WTC11 (cell line): ENCODE results near the gene GNA12. TPM values are rescaled to one million over a fixed set of nuclear protein-coding genes. Genes with fewer than 3 reads are reported as not detected.

ENCODE experiments used
- ATAC-seq: fragments of 200-7000 bp; cut with Tn5 transposase; 2 replicates; pipeline ENCODE4 v1.10.0; 2021; ENCODE audit warnings: mild to moderate bottlenecking, moderate library complexity
- CTCF ChIA-PET: fragments of 300-600 bp; sonication (Branson Sonifier 250); formaldehyde crosslinking; loops from one replicate; lab custom pipeline; 2021; ENCODE audit warnings: antibody characterized with exemption; lab: Charles Lee
- POLR2A ChIA-PET: fragments of 350-600 bp; sonication (Branson Sonifier 250); formaldehyde crosslinking; loops from one replicate; lab custom pipeline; 2021; ENCODE audit warnings: antibody characterized with exemption; lab: Charles Lee
- DNase-seq: peaks from one replicate; pipeline ENCODE4 v3.0.0; 2021; ENCODE audit warnings: low spot score
- H3K27ac Mint-ChIP-seq: 2 replicates; pipeline ENCODE4 v1.8.0; 2021; ENCODE audit warnings: mixed read lengths
- H3K27me3 Mint-ChIP-seq: 2 replicates; pipeline ENCODE4 v1.8.0; 2021; ENCODE audit warnings: low read depth, mild to moderate bottlenecking, moderate library complexity, mixed read lengths
- H3K36me3 Mint-ChIP-seq: 2 replicates; pipeline ENCODE4 v1.8.0; 2021; ENCODE audit warnings: mixed read lengths
- H3K4me1 Mint-ChIP-seq: 2 replicates; pipeline ENCODE4 v1.8.0; 2022; ENCODE audit warnings: mixed read lengths
- H3K4me3 Mint-ChIP-seq: 2 replicates; pipeline ENCODE4 v1.8.0; 2021; ENCODE audit warnings: mild to moderate bottlenecking, moderate library complexity, mixed read lengths
- H3K9me3 Mint-ChIP-seq: 2 replicates; pipeline ENCODE4 v1.8.0; 2021; ENCODE audit warnings: mixed read lengths
- ARID4B ChIP-seq: sonication (generic); formaldehyde crosslinking; IDR thresholded peaks from 2 replicates; pipeline ENCODE4 v1.8.0; 2023; ENCODE audit warnings: missing genetic modification reagents, mild to moderate bottlenecking, borderline replicate concordance
- CBFB ChIP-seq: sonication (generic); formaldehyde crosslinking; IDR thresholded peaks from 2 replicates; pipeline ENCODE4 v1.8.1; 2022; ENCODE audit warnings: mild to moderate bottlenecking, low read depth, missing genetic modification reagents
- CTCF ChIP-seq: fragments of 200-600 bp; IDR thresholded peaks from 2 replicates; pipeline ENCODE4 v1.8.0; 2022; ENCODE audit warnings: antibody characterized with exemption
- ELF4 ChIP-seq: sonication (generic); formaldehyde crosslinking; IDR thresholded peaks from 2 replicates; pipeline ENCODE4 v1.8.1; 2022; ENCODE audit warnings: low read depth, mild to moderate bottlenecking, moderate library complexity, missing genetic modification reagents
- ERG ChIP-seq: fragments of 250-450 bp; sonication (Bioruptor Pico); IDR thresholded peaks from 2 replicates; pipeline ENCODE4 v1.8.0; 2021; ENCODE audit warnings: mild to moderate bottlenecking
- TP53 ChIP-seq: sonication (generic); formaldehyde crosslinking; IDR thresholded peaks from 2 replicates; pipeline ENCODE4 v1.8.1; 2023; ENCODE audit warnings: mild to moderate bottlenecking, missing genetic modification reagents
- ZNF121 ChIP-seq: sonication (generic); formaldehyde crosslinking; IDR thresholded peaks from 2 replicates; pipeline ENCODE4 v1.8.0; 2023; ENCODE audit warnings: missing genetic modification reagents
- ZNF263 ChIP-seq: sonication (generic); formaldehyde crosslinking; IDR thresholded peaks from 2 replicates; pipeline ENCODE4 v1.8.1; 2022; ENCODE audit warnings: low read depth, mild to moderate bottlenecking, moderate library complexity, missing genetic modification reagents
- ZNF281 ChIP-seq: sonication (generic); formaldehyde crosslinking; IDR thresholded peaks from 2 replicates; pipeline ENCODE4 v1.8.0; 2023; ENCODE audit warnings: mild to moderate bottlenecking, missing genetic modification reagents
- ZNF425 ChIP-seq: fragments of 250-450 bp; sonication (Bioruptor Pico); conservative IDR thresholded peaks from 2 replicates; pipeline ENCODE4 v1.9.0; 2021; ENCODE audit warnings: mild to moderate bottlenecking
- ZNF671 ChIP-seq: fragments of 250-450 bp; sonication (Bioruptor Pico); IDR thresholded peaks from 2 replicates; pipeline ENCODE4 v1.8.0; 2021; ENCODE audit warnings: mild to moderate bottlenecking
- total RNA-seq: library from RNA; stranded (reverse); gene quantifications from 3 replicates; pipeline ENCODE4 v1.2.3, GENCODE V29; 2021
- TF ChIP-seq, protein P1 (sequence below): sonication (generic); formaldehyde crosslinking; IDR thresholded peaks from 2 replicates; pipeline ENCODE4 v1.8.1; 2023; ENCODE audit warnings: mild to moderate bottlenecking, missing genetic modification reagents, moderate library complexity
- TF ChIP-seq, protein P2 (sequence below): fragments of 250-450 bp; sonication (Bioruptor Pico); IDR thresholded peaks from 2 replicates; pipeline ENCODE4 v2.1.2; 2022; ENCODE audit warnings: mild to moderate bottlenecking, moderate library complexity
- TF ChIP-seq, protein P3 (sequence below): sonication (generic); formaldehyde crosslinking; conservative IDR thresholded peaks from 2 replicates; pipeline ENCODE4 v1.8.1; 2022; ENCODE audit warnings: mild to moderate bottlenecking, missing genetic modification reagents
- TF ChIP-seq, protein P4 (sequence below): sonication (generic); formaldehyde crosslinking; IDR thresholded peaks from 2 replicates; pipeline ENCODE4 v1.8.0; 2022; ENCODE audit warnings: mild to moderate bottlenecking, missing genetic modification reagents

The GNA12 gene
- total RNA-seq, 1 experiment from 2014 or later, result 99.6 TPM

DNA sequence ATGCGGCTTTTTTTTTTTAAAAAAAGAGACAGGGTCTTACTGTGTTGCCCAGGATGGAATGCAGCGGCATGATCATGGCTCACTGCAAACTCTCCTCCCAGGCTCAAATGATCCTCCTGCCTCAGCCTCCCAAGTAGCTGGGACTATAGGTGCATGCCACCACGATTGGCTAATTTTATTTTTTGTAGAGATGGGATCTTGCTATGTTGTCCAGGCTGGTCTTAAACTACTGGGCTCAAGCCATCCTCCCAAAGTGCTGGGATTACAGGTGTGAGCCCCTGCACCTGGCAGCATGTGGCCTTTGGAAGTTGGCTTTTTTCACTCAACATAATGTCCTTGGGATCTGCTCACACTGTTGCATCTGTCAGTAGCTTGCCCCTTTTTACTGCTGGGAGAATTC is 91.0 kb downstream of the GNA12 start:
- ATAC-seq (no peak), DNase-seq (no peak)
- Mint-ChIP-seq H3K9me3 (peaks cover 8% of the 10 kb centered on the region; the same call in 1 of the 2 replicates), H3K27me3 (no peaks in the 10 kb centered on the region), H3K36me3 (peaks cover 32% of the 10 kb centered on the region), H3K4me1 (peaks cover 30% of the 10 kb centered on the region), H3K4me3 (no peak overlapping the region), H3K27ac (no peak overlapping the region)
- peak; percentile 91 for TF ChIP-seq ZNF121 (CRISPR knock-in tag)
- TF ChIP-seq ZNF263 (CRISPR knock-in tag), result no peak
- ChIA-PET POLR2A (no interaction called here), CTCF (interaction anchor here (0.9 kb wide), 1 partner anchor 44 kb away, joined by 3 read pairs; no protein-coding TSS in a partner anchor)

GRCh38 chr7:2751086-2751485 is 93.0 kb downstream of the GNA12 start:
- Mint-ChIP-seq H3K27ac (peak overlapping the region; percentile 81; the same call in 1 of the 2 replicates), H3K36me3 (peaks cover 37% of the 10 kb centered on the region), H3K9me3 (peaks cover 21% of the 10 kb centered on the region), H3K27me3 (no peaks in the 10 kb centered on the region), H3K4me3 (no peak overlapping the region), H3K4me1 (peaks cover 23% of the 10 kb centered on the region)
- TF ChIP-seq, protein P1, sequence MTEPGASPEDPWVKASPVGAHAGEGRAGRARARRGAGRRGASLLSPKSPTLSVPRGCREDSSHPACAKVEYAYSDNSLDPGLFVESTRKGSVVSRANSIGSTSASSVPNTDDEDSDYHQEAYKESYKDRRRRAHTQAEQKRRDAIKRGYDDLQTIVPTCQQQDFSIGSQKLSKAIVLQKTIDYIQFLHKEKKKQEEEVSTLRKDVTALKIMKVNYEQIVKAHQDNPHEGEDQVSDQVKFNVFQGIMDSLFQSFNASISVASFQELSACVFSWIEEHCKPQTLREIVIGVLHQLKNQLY, result no peak
- TF ChIP-seq CBFB (no peak), ZNF671 (CRISPR knock-in tag) (no peak), CTCF (no peak), ERG (CRISPR knock-in tag) (no peak), ZNF281 (CRISPR knock-in tag) (no peak)
- TF ChIP-seq, protein P2, sequence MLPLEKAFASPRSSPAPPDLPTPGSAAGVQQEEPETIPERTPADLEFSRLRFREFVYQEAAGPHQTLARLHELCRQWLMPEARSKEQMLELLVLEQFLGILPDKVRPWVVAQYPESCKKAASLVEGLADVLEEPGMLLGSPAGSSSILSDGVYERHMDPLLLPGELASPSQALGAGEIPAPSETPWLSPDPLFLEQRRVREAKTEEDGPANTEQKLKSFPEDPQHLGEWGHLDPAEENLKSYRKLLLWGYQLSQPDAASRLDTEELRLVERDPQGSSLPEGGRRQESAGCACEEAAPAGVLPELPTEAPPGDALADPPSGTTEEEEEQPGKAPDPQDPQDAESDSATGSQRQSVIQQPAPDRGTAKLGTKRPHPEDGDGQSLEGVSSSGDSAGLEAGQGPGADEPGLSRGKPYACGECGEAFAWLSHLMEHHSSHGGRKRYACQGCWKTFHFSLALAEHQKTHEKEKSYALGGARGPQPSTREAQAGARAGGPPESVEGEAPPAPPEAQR (CRISPR knock-in tag), result no peak
- ATAC-seq (peak; percentile 58; the same call in 1 of the 2 replicates), DNase-seq (no peak)
- ChIA-PET CTCF (interaction anchor here (0.6 to 2.0 kb wide), 5 partner anchors 10 to 114 kb away, joined by 3 to 10 read pairs (median 5); no protein-coding TSS in a partner anchor), POLR2A (no interaction called here)

DNA sequence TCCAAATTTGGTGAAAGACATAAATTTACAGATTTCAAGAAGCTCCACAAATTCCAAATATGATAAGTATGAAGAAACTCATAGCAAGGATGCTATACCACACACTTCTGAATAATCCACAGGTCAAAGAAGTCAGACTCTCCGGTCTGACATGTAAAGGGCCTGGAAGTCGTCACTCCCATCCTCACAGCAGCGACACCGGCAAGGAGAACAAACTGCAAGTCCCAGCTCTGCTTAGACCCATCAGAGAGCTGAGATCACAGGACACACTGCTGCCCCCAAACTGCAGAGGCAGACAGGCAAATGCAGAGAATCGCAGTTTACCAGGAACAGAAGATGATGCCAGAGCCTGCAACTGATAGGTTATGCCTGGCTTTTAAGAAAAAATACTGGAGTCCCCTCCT is 94.1 kb downstream of the GNA12 start:
- peak; percentile 72 for ATAC-seq
- no peaks in the 10 kb centered on the region for H3K27me3 Mint-ChIP-seq
- H3K36me3 Mint-ChIP-seq, result peaks cover 37% of the 10 kb centered on the region
- CTCF ChIA-PET, result interaction anchor here (1.0 to 2.0 kb wide), 4 partner anchors 10 to 115 kb away, joined by 3 to 7 read pairs (median 4); no protein-coding TSS in a partner anchor
- peaks cover 28% of the 10 kb centered on the region for H3K9me3 Mint-ChIP-seq
- peaks cover 23% of the 10 kb centered on the region for H3K4me1 Mint-ChIP-seq
- no peak overlapping the region for H3K27ac Mint-ChIP-seq
- POLR2A ChIA-PET, result interaction anchor here (0.6 to 0.8 kb wide), 2 partner anchors 15 to 40 kb away, joined by 3 read pairs; no protein-coding TSS in a partner anchor
- DNase-seq, result no peak
- no peak overlapping the region for H3K4me3 Mint-ChIP-seq
- TF ChIP-seq, protein P3, sequence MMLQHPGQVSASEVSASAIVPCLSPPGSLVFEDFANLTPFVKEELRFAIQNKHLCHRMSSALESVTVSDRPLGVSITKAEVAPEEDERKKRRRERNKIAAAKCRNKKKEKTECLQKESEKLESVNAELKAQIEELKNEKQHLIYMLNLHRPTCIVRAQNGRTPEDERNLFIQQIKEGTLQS, result no peak
- TF ChIP-seq, protein P4, sequence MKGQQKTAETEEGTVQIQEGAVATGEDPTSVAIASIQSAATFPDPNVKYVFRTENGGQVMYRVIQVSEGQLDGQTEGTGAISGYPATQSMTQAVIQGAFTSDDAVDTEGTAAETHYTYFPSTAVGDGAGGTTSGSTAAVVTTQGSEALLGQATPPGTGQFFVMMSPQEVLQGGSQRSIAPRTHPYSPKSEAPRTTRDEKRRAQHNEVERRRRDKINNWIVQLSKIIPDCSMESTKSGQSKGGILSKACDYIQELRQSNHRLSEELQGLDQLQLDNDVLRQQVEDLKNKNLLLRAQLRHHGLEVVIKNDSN (CRISPR knock-in tag), result no peak
- no peak for TF ChIP-seq ZNF425 (CRISPR knock-in tag)
- TF ChIP-seq ARID4B, result no peak
- no peak for TF ChIP-seq ELF4 (CRISPR knock-in tag)
- no peak for TF ChIP-seq TP53
